Fibroblast of skin of right quadriceps (primary cell): Measurements from ENCODE around the gene MAD2L1.
A peak's percentile ranks its signal among the peaks of the same experiment; 100 is the strongest.
"Not testable (repeated sequence)": the region's sequence is repeated elsewhere in the genome, so short reads cannot be mapped to it uniquely, and the experiment has no call there.

Experiments
- DNase-seq: peaks from one replicate; pipeline ENCODE4 v3.0.0-alpha.2; 2013

Gene MAD2L1

DNA sequence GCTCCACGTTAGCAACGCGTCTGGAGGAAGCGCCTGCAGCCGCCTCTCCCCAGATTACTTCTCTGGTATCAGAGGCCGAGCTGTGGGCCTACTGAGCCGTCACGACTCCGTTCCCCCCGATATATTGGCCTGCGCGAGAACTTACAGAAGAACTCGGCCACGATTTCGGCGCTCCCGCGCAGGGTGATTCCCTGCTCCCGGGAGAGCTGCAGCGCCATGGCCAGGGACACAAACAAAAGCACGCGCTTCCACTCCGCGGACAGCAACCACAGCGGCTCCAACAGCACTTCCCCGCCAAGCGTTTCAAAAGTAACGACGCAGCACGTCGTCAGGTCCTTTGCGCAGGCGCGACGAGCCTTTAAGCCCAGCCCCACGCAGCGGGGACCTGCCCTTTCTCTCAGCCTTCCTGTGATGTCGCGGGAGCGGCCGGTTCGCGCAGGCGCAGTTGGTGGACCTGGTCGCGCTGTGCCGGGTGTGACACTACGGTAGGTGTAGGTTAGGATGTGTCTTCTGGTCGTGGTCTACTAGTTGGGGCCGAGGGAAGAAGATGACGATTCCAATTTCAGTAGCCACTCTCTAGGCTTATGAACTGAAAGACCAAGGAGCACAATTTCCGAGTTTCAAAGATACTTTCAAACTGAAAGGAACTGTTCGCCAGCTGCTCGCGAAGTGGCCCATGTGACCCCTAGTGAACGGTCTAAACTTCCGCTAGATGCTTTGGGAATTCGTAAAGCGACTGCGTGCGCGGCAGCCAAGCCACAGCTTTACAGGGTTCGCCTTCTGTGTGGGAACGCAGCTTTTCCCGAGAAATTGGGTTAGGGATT is at the start of gene MAD2L1:
Gene MAD2L1 (minus strand): TSS at position 332 of the 824 bp plus-strand sequence. CDS start 114 bp downstream, at position 218.
- peak; percentile 98 for DNase-seq

DNA sequence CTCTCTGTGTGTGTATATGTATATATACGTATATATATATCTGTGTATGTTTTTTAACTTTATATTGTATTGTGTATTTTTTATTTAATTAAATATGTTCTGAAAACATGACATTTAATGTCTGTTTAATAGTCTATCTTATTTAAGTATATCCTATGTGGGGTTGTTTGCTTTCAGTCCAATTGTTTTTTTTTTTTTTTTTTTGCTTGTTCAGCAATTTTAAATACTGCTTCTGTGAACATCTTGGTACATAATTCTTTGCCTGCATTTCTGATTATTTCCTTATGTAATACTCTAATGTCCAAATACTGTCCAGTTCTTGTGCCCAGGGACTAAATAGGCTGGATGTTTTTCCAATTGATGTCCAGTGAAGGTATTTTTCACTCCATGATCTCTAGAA is 45.1 kb upstream of the MAD2L1 start:
- DNase-seq = no peak

DNA sequence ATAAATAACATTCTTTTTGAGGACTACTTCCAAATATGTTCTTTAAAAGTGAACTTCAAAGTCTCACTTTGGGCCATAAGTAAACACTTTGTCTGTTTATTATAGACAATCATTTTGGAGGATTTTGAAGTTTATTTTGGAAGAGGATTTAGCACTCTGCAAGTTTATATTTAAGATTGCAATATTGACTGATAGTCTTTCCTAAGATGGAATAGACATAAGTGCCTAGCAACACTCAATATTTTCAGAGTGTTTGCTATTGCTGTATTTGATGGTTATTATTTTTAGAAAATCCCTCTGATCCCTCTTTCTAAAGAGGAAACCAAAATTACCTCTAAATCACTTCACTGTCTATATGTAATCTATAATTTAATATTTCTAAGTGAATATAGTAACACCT is 42.8 kb upstream of the MAD2L1 start:
- no peak for DNase-seq

DNA sequence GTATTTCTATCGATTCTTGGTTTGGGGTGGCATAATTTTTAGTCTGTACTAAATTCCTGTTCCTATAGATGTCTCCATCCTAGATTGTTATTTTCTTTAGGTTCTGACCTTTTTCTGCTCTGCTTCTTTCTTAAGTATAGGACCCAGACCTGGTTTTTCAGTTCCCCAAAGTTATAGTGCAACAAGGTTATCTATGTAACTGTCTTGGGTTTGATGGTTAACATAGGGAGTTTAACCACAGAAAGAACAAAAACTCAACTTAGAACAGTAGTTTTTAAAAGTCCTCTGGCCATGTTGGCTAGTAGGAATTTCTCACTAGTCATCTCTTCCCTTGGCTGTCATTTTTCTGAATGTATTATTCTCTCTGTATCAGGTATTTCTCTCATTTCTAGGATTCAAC is 38.8 kb upstream of the MAD2L1 start:
- DNase-seq = no peak

DNA sequence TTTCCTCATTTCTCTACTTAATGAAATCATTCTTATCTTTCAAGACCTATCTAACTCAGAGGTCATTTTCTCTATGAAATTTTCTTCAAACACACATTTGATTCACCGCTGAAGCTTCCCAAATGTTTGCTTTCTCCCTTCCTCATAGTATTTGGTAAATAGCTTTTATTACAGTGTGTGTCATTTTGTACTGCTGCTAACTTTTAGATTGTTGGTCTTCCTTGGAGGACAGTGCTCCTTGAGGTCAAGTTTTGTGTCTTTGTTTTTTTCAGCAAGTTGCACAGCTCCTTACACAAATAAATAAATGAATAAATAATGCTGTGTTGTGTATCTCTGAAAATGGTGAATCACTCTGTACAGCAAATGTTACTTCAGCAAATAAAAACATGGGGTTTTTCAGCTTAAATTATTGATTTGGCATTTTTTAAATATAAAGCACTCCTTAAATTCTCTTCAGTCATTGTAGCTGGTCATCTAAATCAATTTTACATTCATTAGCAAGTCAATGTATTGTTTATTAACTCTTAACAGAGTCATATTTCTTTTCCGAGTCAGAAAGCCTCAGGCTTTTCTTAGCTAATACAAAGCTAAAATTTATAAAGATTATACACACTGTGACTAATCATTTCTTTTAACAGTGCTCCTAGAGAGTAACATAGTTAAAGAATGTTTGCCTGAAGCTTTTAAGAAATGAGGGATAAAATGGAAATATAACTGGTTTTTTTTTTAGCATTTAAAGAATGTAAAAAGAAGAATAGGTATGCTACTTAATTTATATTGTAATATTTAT is 30.1 kb upstream of the MAD2L1 start:
- peak; percentile 20 for DNase-seq

DNA sequence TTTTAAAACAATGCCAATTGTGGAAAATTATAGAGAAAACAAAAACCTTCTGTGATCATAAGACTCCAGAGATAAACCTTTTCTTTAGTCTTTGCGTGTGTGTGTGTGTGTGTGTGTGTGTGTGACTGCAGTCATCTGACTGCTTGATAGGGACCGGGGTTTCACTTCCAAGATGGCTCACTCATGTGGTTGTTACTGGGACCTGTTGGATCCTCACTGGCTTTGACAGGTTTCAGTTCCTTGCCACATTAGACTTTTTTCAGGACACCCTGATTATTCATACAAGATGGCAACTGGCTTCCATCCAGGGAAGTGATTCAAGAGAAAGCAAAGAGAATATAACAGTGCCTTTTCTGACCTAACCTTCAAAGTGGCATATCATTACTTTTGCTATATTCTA is 21.9 kb upstream of the MAD2L1 start:
- no peak for DNase-seq

DNA sequence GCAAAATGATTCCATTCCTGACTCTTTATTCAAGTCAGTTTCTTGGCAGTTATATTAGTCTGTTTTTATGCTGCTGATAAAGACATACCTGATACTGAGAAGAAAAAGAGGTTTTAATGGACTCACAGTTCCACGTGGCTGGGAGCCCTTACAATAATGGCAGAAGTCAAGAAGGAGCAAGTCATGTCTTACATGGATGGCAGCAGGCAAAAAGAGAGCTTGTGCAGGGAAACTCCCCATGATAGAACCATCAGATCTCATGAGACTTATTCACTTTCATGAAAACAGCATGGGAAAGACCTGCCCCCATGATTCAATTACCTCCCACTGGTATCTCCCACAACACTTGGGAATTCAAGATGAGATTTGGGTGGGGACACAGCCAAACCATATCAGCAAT is 21.4 kb upstream of the MAD2L1 start:
- not testable (repeated sequence) for DNase-seq

DNA sequence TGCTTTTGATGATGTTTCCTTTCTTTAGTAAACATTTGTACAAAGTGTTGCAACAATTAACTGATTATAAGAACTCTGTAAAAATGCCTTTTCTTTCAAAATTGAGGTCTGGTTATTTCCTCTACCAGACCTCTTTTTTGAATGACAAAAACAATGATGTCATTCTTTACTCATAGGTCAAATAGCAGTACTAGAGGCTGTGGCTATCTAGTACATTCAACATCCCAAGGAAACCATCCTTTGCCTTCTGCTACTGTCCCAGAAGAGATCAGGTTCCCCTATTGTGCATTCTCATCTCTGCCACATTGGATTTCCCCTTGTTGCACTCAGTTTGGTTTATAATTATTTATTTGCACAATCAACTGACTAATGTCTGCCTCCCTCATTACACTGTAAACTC is 19.1 kb upstream of the MAD2L1 start:
- no peak for DNase-seq

DNA sequence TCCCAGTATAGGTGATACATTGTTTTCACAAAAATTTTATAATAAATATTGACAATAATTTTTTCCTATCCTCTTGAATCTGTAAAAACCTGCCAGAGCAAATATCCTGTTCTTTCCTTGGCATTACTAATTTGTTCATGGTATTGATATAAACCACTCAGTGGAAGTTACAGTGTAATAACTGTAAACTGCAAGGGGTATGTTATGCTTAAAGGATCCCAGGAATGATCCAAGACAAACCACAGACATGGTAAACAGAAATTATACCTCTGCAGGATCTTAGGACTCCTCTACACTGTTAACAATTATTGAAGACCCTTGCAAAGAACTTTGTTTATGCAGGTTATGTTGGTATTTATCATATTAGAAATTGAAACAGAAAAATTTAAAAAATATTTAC is 17.7 kb upstream of the MAD2L1 start:
- no peak for DNase-seq

DNA sequence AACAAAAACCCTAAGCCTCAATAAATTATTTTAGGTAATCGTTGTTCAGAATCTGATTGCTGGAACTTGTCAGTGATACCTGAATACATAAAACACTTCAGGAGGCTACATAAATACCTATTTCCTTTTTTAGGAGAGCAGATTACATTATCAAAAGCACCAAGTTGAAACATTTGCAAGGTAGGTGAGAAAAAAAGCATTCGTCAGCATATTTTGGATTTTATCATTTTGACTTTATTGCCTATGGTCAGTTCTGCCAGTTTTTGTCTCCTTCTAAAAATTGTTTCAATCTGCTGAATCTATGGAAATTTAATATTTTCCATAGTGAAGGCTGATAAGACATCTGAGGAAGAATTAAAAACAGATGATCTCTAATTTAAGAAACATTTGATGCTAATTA is 16.5 kb upstream of the MAD2L1 start:
- DNase-seq = no peak

DNA sequence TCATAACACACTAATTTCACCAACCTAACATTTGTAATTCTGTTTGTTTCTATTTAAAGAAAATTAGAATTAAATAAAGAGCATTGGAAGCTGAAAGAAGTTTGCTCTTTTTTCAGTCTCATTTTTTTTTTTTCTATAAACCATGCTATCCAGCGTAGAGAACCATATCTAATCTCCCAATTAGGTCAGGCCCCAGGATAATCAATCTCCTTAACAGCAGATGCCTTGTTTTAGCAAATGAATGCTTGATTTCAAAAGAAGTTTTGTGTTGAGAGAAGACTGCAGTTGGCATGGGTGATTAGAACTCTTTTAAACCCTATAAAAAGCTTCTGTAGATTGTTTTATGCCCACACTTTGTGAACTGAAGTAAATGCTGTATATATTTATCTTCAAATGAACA is 15.6 kb upstream of the MAD2L1 start:
- no peak for DNase-seq

DNA sequence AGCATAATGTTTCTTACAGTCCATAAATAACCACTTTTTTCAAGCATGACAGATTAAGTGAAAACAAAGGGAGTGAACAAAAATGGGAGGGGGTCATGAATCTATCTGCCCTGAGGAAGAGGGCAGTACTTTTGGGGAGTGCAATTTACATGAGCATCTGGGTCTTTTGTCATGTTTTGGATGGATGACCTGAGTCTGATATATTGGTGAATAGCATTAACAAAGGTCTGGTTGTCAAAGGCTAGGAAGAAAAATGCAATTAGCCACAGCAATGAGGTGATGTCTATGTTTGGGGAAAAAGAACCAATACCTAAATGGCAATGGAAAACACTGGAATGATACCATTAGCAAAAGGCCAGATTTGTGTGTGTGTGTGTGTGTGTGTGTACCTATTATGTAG is 15.1 kb upstream of the MAD2L1 start:
- no peak for DNase-seq

DNA sequence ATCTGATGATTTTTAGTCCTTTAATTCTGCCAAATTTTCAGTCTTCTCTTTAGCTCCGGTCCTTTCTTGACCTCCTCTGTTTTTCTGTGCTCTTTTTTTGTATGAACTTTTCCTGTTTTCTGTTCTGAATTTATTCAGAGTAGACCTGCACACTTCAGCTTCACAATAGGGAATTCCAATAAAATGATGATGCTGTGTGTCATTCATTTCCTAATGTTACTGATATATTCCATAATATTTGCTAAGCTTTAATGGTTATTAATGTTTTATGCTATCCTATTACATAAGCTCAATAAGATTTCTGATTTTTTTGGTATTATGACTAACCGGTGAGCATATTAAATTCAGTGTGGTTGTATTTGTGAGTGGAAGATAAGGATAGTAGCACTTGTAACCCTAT is 13.9 kb upstream of the MAD2L1 start:
- no peak for DNase-seq

DNA sequence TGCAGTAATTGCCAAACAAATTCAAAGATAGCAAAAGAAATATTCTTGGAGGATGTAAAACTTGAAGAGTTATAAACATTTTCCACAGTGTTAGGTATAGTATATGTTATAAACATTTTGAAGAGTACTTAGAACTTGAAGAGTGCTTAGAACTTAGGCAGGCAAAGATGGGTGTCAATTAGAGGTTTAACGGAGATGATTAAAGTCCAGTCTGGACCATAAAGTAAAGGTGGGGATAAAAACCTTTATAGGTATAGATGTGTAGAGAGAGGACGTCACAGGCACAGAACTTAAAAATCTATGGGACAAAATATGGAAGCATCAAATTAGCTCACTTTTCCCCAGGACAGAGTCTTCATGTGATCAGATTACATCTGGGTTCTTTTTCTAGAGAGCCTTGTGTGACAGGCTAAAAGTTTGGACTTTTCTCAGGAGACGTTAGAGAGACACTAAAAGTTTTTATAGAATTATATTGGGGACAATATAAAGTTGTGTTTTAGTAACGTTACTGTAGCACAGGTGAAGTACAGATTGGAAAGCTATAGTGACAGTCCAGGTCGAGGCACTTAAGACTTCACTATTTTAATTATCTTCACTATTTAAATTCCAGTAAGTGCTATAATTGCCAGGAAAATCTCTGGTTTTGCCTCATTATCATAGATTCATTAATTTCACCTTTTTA is 13.3 kb upstream of the MAD2L1 start:
- no peak for DNase-seq

DNA sequence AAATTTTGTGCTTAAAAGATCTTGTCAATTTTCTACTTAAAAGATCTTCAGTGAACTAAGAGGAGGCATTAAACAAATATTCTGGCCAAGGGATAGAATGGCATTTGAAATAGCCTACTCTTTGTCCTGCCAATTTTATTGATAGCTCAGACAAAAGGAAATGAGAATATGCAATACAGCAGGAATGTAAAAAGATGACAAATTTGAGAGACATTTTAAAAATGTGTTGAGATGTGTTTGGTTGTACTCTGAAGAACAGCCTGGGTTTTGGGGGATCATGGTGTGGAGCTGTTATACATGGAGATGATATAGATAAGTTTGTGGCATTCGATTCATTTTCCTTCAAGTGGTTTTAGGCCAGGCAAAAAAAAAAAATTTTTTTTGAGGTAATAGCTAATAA is 11.6 kb upstream of the MAD2L1 start:
- DNase-seq = peak; percentile 42

DNA sequence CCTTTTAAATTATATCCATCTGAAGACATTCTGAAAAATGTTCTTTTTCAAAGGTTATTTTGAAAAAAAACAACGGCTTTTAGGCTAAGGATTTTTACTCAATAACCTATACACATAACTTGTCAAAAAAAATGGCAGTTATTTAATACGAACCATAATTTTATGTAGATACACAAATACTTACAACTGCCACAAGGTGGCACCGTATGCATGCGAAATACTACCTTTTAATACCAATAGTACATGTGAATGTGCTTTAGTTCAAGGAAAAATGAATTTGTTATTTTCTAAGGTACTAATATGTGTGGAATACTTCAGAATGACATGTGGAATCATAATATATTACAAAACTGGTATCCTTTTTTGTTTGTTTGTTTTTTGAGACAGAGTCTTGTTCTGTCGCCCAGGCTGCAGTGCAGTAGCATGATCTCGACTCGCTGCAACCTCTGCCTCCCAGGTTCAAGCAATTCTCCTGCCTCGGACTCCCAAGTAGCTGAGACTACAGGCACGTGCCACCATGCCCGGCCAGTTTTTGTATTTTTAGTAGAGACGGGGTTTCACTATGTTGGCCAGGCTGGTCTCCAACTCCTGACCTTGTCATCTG is 4.6 kb upstream of the MAD2L1 start:
- DNase-seq = peak; percentile 63

DNA sequence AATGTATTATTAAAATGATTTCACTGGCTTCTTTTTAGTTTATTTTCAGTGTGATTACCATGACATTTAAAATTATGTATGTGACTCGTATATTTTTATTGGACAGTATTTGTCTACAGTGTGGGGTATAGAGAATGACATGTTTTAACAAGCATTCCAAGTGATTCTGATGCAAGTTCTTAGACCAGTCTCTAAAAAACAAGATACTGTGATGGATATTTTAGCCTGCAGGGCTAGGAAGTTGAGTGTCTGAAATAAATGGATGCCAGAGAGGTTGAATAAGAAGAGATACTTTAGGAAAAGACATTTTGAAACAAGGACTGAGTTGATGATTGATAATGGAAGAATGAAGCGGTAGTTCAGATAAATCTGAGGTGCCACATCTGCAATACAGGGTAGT is 3.5 kb upstream of the MAD2L1 start:
- peak; percentile 67 for DNase-seq

DNA sequence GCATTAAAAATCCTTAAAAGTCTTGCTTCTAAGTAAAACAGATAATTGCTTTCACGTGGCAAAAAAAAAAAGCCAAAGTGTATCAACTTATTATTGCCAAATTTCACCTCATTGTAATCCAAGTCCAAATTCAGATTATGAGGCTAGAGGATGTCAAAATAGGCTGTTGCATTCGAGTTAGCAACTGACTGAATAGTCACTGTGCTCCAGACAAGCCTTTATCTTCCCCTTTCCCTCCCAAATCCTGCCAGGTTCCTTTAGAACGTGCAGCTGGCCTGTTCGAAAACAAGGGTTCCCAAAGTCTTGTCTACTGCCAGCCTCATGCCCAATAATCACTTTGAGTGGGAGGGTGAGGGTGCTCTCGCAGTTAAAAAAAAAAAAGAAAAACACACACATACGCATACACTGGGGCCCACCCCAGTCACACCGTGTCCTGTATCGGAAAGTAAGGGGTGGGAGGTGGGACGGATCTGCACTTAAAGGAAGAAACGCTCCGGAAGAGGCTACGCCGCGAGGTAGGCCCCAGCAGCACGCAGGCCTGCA is 603 bp downstream of the MAD2L1 start:
- no peak for DNase-seq

DNA sequence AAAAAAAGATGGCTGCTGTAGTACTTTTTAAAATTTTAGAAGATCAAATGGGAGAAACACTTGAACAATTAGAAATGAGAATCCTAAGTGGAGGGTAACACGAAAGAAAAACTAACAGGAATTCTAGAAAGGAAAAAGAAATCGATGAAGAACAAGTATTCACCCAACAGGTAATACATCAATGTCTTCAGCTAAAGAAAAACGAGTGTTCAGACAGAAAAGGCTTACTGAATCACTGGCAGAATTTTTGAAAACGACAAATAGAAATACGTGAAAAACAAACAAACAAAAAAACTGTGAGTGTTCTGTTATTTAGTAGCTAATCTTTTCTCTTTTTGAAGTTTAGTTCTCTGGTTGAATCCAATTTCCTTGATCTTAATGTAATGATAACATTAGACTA is 1.8 kb downstream of the MAD2L1 start:
- no peak for DNase-seq

DNA sequence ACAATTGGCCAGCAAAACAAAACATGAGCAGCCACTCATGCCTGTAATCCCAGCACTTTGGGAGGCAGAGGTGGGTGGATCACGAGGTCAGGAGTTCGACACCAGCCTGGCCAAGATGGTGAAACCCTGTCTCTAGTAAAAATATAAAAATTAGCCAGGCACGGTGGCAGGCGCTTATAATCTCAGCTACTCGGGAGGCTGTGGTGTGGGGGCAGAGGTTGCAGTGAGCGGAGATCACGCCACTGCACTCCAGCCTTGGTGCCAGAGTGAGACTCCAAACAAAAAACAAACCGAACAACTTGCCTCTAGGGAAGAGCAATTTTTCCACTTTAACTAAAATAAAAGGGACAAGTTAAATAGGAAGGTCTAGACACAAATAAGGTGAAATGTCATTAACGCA is 2.9 kb downstream of the MAD2L1 start:
- not testable (repeated sequence) for DNase-seq

DNA sequence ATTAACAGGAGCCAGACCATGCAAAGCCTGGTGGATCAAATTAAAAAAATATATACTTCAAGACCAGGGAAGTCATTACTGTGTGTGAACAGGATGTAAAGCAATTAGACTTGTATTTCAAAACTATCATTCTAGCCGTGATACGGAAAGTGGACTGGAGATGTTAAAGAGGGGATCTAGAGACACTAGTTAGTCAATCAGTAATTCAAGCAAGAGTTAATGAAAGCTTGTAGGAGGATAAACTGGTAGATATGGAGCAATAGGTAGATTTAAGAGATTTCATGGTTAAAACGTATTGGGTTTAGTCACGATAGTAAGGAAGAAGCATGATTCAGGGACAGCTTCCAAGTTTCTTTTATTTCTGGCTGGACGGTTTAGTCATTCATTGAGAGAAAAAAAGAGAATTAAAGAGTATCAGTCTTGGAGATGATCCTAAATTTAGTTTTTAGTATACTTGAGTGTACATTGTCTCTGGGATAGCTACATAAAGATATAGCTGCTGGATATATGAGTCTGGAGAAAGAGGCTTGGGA is 3.9 kb downstream of the MAD2L1 start:
- no peak for DNase-seq

DNA sequence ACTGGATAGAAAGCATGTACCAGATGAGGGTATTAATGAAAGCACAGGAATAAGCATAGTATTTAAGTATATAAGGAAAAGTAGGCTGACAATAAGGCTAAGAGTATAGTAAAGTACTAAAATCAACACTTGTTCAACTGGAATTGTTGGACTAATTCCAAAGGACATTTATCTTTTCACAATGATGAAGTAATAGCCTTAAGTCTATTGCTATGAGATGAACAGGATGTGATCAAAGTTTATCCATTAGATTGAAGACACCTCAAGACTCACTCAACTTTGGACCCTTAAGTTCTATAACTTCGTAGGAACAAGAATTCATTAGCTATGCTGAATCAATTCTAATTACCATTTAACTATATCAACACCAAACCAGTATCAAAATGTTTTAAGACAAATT is 7.6 kb downstream of the MAD2L1 start:
- DNase-seq = no peak

DNA sequence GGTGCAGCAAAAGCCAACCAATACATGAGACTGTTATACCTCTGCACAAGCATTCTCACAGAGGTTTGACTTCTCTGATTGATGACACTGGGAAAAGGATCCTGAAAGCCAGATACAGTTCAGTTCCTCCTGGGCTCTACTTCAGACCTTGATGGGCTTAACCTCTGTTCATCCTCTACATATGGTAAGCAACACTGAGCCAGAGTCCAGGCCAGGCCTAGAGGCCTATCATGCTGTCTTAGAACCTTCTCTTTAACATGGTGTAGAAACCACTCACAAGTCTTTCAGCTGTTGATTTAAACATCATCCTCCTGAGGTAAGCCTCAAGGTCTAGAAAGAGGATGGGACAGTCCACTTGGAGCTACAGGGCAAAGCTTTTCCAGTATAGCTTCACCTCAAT is 9.2 kb downstream of the MAD2L1 start:
- DNase-seq = no peak
